NCI-H2196 (cell line): Measurements from ENCODE around the gene MYOF.
"Not testable (repeated sequence)": the region's sequence is repeated elsewhere in the genome, so short reads cannot be mapped to it uniquely, and the experiment has no call there.

Experiments used
- DNase-seq: peaks from one replicate; lab custom pipeline; 2025; ENCODE audit not compliant: unreplicated experiment; lab: John Stamatoyannopoulos, UW

Gene MYOF

GRCh38 chr10:93392121-93392520, 90.0 kb downstream of the MYOF start:
- DNase-seq, result no peak

- DNase-seq, result no peak
These were observed 91.6 kb downstream of the MYOF start for GRCh38 chr10:93390306-93391090.

DNA sequence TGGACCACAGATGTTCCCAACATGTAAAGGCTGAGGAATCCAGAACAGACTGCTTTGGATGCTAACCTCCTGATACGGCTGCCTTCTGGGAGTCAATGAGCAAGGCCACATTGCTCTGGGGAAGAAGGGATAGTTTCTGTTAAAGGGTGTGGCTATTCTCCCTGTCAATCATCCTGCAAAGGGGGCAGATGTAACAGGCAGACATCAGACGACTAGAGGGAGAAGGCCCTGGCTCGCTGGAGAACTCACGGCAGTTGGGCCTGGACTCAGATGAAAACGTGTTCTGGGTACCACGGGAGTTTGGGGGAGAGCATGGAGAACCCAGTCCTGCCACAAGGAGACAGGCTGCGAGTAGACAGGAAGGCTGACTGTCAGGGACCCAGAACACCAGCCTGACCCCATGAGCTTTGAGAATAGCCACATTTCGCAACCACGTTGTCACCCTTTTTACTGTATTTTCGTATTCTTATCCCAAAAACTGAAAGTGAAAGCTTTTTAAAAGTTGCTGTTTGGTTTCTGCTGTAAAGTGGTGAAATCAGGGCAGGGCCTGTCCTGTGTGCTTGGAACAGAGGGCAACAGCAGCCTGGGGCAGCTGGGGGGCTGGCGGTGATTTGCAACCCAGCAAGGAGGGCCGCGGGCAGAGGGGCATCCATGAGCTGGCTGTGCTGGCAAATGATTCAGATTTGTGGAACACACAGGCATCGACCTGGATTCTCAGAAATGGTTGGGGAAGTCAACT, 95.3 kb downstream of the MYOF start:
- DNase-seq, result no peak

DNA sequence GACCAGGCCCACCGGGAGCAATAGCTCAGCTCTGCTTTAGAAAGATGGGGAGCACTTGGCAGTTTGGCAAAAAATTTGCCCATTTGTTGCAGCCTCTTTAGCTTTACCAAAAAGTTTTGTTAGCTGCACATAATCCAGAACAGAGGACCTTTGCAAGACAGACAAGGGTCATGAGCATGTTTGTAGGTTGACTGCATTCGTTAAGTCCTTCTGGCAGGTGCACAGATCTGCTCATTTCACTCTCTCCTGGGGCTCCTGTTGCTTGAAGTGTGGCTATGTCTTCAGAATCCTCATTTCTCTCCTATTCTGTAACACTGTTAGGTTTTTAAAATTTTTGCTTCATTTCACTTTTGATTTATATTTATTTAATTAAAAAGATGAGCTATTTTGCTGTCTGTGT, 96.8 kb downstream of the MYOF start:
- no peak for DNase-seq

- no peak for DNase-seq
These were observed 98.1 kb downstream of the MYOF start for GRCh38 chr10:93384006-93384405.

DNA sequence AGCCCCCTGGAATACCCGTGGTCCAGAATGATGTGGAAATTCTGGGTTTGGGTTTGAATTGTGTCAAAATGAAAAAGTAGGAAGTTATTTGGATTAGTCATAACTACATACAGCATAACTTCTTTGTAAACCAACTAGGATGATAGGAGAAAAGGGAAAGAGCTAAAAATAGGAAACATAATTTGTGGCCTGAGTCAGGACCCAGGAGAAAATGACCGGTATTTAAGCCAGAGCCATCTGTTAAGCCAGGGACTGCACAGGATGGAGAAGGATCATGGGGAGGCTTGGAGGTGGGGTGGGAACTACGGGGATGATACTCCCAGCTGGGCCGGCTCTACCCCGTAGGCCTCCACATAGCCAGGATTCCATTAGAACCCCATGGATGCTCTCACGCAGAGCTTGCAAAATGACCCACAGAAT, 98.6 kb downstream of the MYOF start:
- no peak for DNase-seq

- DNase-seq, result no peak
These were observed 102.2 kb downstream of the MYOF start for GRCh38 chr10:93379731-93380575.

DNA sequence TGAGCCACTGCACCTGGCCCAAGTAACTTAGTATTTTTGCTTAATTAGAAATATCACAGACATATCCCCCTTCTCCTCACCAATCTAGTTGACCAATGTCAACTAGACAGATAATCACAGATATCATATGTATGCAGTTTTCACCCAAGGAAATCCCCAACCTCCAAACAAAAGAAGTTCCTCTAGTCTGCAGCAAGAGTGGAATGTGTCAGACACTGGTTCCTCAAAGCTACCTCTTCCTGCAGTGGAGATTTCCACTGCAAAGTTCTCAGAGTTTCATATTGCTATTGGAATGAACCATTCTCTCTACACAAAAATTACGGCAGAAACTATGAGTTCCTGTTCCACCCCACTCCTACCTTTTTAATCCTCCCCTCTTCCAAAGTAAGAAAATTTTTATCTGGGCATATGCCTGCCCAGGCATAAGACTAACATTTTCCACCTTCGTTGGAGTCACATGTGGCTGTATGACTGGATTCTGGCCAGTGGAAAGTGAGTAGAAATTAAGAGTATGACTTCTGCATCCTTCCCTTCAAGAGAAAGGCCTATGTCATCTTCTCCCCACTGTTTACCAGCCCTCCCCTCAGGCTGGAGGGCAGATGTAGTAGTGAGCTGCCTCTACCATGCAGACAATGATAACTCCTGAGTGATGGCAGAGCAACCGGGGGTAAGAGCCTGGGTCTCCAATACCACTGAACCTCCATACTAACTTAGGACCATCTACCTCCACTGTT, 103.0 kb downstream of the MYOF start:
- no peak for DNase-seq

- DNase-seq, result no peak
These were observed 104.1 kb downstream of the MYOF start for GRCh38 chr10:93378039-93378438.

- DNase-seq, result peak; percentile 41
These were observed 105.5 kb downstream of the MYOF start for GRCh38 chr10:93376372-93377293.

DNA sequence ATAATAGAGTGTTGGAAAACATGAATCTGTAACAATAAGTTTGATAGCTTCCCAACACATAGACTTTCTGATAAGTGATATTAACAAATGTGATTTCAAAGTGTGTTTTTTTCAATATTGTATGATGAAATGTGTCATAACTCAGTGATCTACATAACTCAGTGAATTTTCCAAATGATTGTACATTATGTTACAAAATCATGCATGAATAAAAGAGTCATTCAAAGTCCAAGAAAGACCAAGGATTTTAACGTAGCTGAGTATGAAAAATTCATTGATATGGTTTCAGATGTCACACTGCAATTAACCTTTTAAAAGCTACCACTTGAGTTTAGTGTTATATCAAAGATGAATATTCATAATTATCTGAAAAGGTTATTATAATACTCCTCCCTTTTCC, 111.2 kb downstream of the MYOF start:
- DNase-seq, result no peak

DNA sequence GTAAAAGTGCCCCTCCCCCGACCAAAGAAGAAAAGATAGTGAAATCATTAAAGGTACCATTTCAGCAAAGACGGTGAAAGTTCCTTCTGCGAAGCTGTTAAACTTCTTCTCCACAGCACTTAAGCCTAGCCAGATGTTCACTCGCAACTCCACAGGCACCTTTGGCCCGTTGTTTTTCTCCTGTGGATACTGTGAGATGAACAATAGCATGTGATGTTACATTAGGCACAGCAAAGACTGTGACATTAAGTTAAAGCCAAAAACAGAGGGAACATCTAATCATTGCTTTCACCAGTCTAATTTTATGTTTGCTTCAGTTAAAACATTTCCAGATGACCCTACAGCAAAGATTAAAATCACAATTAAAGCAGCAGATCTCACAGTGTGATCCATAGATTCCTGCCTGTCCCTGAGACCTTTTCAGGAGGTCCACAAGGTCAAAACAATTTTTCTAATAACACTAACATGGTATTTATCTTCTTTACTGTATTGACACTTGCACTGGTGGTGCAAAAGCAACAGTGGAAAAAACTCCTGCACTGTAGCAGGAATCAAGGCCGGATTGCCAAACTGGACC, 112.5 kb downstream of the MYOF start:
- DNase-seq, result no peak

- DNase-seq, result no peak
These were observed 113.9 kb downstream of the MYOF start for GRCh38 chr10:93368210-93368609.

DNA sequence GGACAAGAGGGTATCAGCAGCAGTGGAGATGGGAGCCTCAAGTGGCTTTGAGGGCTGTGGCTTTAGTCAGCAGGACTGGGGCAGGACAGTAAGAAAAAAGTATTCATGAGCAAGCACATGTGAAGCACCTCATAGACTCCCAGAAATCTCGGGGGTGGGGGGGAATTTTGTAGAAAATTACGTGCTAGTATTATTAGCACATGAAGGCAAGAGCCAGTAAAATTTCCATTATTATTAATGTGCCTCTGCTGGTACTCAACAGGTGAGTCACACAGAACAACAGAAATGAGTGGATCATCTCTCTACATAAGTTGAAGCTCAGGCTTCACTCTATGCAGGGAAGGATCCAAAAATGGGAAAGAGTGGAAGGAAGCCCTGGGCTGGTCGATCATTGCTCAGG, 114.5 kb downstream of the MYOF start:
- no peak for DNase-seq

DNA sequence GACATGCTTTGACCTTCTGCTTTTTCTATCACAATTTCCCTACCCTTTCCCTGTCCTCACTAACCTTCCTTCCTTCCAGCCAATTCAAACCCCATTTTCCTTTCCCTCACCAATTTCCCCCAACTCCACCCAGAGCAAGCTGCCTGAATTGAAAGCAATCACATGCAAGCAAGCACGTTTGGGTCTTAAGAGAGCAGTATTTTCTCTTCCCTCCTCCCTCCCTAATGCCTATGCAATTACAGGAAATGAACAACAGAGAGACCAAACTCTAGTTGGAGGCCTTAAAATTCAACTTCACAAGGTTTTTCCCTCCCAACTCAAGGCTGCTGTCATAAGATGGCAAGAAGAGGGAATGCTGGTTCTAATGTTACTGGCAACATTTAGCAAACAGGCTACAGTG, 117.2 kb downstream of the MYOF start:
- DNase-seq, result no peak

DNA sequence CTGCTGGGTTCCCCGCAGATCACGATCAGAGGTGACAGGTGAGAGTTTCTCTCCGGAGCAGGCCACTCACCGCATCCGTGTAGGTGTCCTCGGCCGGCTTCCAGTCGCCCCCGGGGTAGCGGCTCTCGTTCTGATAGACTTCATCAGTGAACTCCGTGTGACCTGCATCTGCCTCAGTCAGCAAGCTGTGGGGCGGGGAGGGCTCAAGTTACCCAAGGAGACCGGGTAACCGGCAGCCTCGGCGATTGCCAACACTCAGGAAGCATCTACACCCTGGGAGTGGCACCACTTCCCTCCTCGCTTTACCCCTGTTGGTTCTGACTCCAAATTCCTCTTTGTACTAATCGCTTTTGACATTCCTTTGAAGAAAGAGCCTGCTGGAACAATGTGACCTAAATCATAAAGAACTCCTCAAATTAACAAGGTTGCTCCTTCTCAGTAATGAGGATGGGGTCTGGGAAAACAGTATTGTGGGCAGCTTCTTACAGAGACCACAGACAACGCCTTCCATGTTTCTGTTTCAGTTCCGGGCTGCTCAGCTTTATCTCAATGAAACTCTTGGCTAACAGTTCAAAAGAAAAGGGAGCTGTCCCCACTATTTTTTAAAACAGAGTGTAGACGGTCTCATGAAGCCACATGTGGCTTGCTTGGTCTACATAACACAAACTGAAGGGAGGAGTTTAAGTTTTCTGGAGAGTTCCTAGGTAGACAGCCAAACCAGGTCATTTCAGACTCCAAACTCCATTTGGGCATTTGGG, 118.1 kb downstream of the MYOF start:
- no peak for DNase-seq

GRCh38 chr10:93358398-93358797, 123.7 kb downstream of the MYOF start:
- DNase-seq, result not testable (repeated sequence)

DNA sequence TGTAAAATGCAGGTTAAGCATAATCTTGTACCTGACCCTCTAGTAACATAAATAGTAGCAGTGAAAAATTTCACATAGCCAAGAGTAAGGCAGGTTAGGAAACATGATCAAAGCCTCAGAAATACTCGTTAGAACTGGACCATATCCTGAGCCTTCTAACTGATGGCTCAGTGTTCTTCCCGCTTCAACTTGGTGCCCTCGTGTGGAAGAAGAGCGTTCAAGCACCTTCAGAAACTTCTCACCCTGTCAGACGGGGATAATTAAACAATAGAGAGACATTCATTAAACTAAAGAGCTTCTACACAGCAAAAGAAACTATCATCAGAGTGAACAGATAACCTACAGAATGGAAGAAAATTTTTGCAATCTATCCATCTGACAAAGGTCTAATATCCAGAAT, 124.5 kb downstream of the MYOF start:
- DNase-seq, result peak; percentile 24

GRCh38 chr10:93356516-93356915, 125.6 kb downstream of the MYOF start:
- DNase-seq, result no peak
